Neural cell (in vitro differentiated cells): Measurements from ENCODE around the gene GDA. TPM values are rescaled to one million over a fixed set of nuclear protein-coding genes. Genes with fewer than 3 reads are reported as not detected.
A peak's percentile ranks its signal among the peaks of the same experiment; 100 is the strongest.

Experiments
- H2AFZ ChIP-seq: fragments of 200-600, 300-800 bp; sonication (generic), shearing (Covaris generic); 2 replicates; pipeline ENCODE4 v1.6.0; 2014; ENCODE audit warnings: low read depth, mild to moderate bottlenecking, antibody characterized with exemption, low read length, moderate library complexity
- H3F3A ChIP-seq: fragments of 200-600 bp; shearing (Covaris generic); 2 replicates; pipeline ENCODE4 v1.6.1; 2016; ENCODE audit warnings: mild to moderate bottlenecking, moderate library complexity, mixed read lengths, antibody characterized with exemption, low read length; ENCODE audit not compliant: insufficient read depth, poor library complexity, severe bottlenecking
- H3K27ac ChIP-seq: fragments of 200-600, 300-800 bp; sonication (generic), shearing (Covaris generic); 2 replicates; pipeline ENCODE4 v1.5.1; 2014; ENCODE audit warnings: mild to moderate bottlenecking, low read length, moderate library complexity
- H3K27me3 ChIP-seq: fragments of 300-800, 200-600 bp; sonication (generic), shearing (Covaris generic); 2 replicates; pipeline ENCODE4 v1.6.0; 2014; ENCODE audit warnings: mild to moderate bottlenecking, low read depth, low read length, moderate library complexity; ENCODE audit not compliant: insufficient read depth
- H3K36me3 ChIP-seq: fragments of 300-800, 200-600 bp; sonication (generic), shearing (Covaris generic); 2 replicates; pipeline ENCODE4 v1.5.1; 2014; ENCODE audit warnings: mild to moderate bottlenecking, antibody characterized with exemption, low read length, moderate library complexity; ENCODE audit not compliant: insufficient read depth
- H3K4me2 ChIP-seq: fragments of 300-800, 200-600 bp; sonication (generic), shearing (Covaris generic); 2 replicates; pipeline ENCODE4 v1.6.0; 2014; ENCODE audit warnings: mild to moderate bottlenecking, low read length
- H3K4me3 ChIP-seq: fragments of 300-800, 200-600 bp; sonication (generic), shearing (Covaris generic); 2 replicates; pipeline ENCODE4 v1.5.1; 2014; ENCODE audit warnings: mild to moderate bottlenecking, low read length, moderate library complexity
- H3K79me2 ChIP-seq: fragments of 200-600 bp; shearing (Covaris generic); replicated peaks from 2 replicates; pipeline ENCODE4 v1.6.0; 2014; ENCODE audit warnings: mild to moderate bottlenecking, low read length, moderate library complexity; ENCODE audit not compliant: insufficient read depth
- H3K9ac ChIP-seq: fragments of 300-800, 200-600 bp; sonication (generic), shearing (Covaris generic); 2 replicates; pipeline ENCODE4 v1.6.1; 2016; ENCODE audit warnings: mild to moderate bottlenecking, low read length, mixed read lengths
- H3K9me2 ChIP-seq: fragments of 200-600 bp; shearing (Covaris generic); 2 replicates; pipeline ENCODE4 v1.6.1; 2016; ENCODE audit warnings: mild to moderate bottlenecking, low read length, mixed read lengths; ENCODE audit not compliant: insufficient read depth
- H3K9me3 ChIP-seq: fragments of 200-600, 300-800 bp; sonication (generic), shearing (Covaris generic); 2 replicates; pipeline ENCODE4 v1.6.1; 2016; ENCODE audit warnings: mild to moderate bottlenecking, mixed run types, low read length, moderate library complexity, mixed read lengths
- H4K20me1 ChIP-seq: fragments of 200-600 bp; shearing (Covaris generic); 2 replicates; pipeline ENCODE4 v1.6.1; 2016; ENCODE audit warnings: mild to moderate bottlenecking, mixed run types; ENCODE audit not compliant: insufficient read depth
- CTCF ChIP-seq: fragments of 450-650 bp; IDR thresholded peaks from 2 replicates; pipeline ENCODE4 v1.5.1; 2014; ENCODE audit warnings: antibody characterized with exemption, mild to moderate bottlenecking, moderate library complexity; ENCODE audit not compliant: poor library complexity, severe bottlenecking
- EP300 ChIP-seq: fragments of 450-650 bp; conservative IDR thresholded peaks from 2 replicates; pipeline ENCODE4 v1.6.1; 2014; ENCODE audit warnings: antibody characterized with exemption, mild to moderate bottlenecking, moderate library complexity; ENCODE audit not compliant: poor library complexity, severe bottlenecking
- EZH2 ChIP-seq: fragments of 200-600, 300-800 bp; shearing (Covaris generic), sonication (generic); IDR thresholded peaks from 2 replicates; pipeline ENCODE4 v1.6.1; 2014; ENCODE audit warnings: antibody characterized with exemption, low read length, borderline replicate concordance, mild to moderate bottlenecking; ENCODE audit not compliant: insufficient read depth, poor library complexity, severe bottlenecking
- MXI1 ChIP-seq: fragments of 450-650 bp; conservative IDR thresholded peaks from 2 replicates; pipeline ENCODE4 v1.6.1; 2014; ENCODE audit warnings: antibody characterized with exemption, mild to moderate bottlenecking; ENCODE audit not compliant: poor library complexity, severe bottlenecking
- POLR2AphosphoS5 ChIP-seq: IDR thresholded peaks from 2 replicates; pipeline ENCODE4 v1.6.1; 2012
- RAD21 ChIP-seq: fragments of 450-650 bp; conservative IDR thresholded peaks from 2 replicates; pipeline ENCODE4 v1.6.1; 2014; ENCODE audit warnings: antibody characterized with exemption, mild to moderate bottlenecking, moderate library complexity
- REST ChIP-seq: IDR thresholded peaks from 2 replicates; pipeline ENCODE4 v1.6.1; 2012; ENCODE audit warnings: borderline replicate concordance
- SMC3 ChIP-seq: fragments of 450-650 bp; conservative IDR thresholded peaks from 2 replicates; pipeline ENCODE4 v1.6.1; 2014; ENCODE audit warnings: antibody characterized with exemption, mild to moderate bottlenecking, moderate library complexity; ENCODE audit not compliant: poor library complexity
- TAF1 ChIP-seq: IDR thresholded peaks from 2 replicates; pipeline ENCODE4 v1.6.1; 2012; ENCODE audit warnings: low read depth
- polyA plus RNA-seq: library from polyadenylated mRNA; depleted of rRNA; stranded (reverse); fragments of >200 nt; gene quantifications from 2 replicates; pipeline ENCODE4 v1.2.3, GENCODE V29; 2014

GDA gene
- polyA plus RNA-seq, 1 donor from 2014 or later, result 0.26 TPM

- Histone ChIP-seq H3K27ac (no peak overlapping the region), H3K4me3 (no peak overlapping the region), H4K20me1 (no peaks in the 10 kb centered on the region), H3K79me2 (no peaks in the 10 kb centered on the region), H3K36me3 (no peaks in the 10 kb centered on the region), H3K4me2 (no peak overlapping the region), H3F3A (no peaks in the 10 kb centered on the region), H3K27me3 (no peaks in the 10 kb centered on the region), H3K9me3 (no peaks in the 10 kb centered on the region), H3K9ac (no peak overlapping the region), H3K9me2 (no peaks in the 10 kb centered on the region), H2AFZ (no peak overlapping the region)
- TF ChIP-seq CTCF (peak; percentile 83), RAD21 (peak; percentile 86), REST (no peak), SMC3 (peak; percentile 90)
Measured at GRCh38 chr9:72271613-72272478, 122.6 kb downstream of the GDA start.

- Histone ChIP-seq H3K9ac (no peak overlapping the region), H3K4me3 (no peak overlapping the region), H4K20me1 (no peaks in the 10 kb centered on the region), H3K79me2 (no peaks in the 10 kb centered on the region), H2AFZ (no peak overlapping the region), H3K36me3 (no peaks in the 10 kb centered on the region), H3F3A (no peaks in the 10 kb centered on the region), H3K27me3 (no peaks in the 10 kb centered on the region), H3K9me3 (no peaks in the 10 kb centered on the region), H3K9me2 (no peaks in the 10 kb centered on the region), H3K4me2 (no peak overlapping the region), H3K27ac (no peak overlapping the region)
- TF ChIP-seq EP300 (no peak), RAD21 (no peak), SMC3 (no peak), CTCF (no peak), MXI1 (no peak), EZH2 (no peak), POLR2AphosphoS5 (no peak), REST (no peak), TAF1 (no peak)
Measured at GRCh38 chr9:72274441-72274840, 125.2 kb downstream of the GDA start.
